Measurements from ENCODE around the gene PSMG2.

Gene PSMG2

DNA sequence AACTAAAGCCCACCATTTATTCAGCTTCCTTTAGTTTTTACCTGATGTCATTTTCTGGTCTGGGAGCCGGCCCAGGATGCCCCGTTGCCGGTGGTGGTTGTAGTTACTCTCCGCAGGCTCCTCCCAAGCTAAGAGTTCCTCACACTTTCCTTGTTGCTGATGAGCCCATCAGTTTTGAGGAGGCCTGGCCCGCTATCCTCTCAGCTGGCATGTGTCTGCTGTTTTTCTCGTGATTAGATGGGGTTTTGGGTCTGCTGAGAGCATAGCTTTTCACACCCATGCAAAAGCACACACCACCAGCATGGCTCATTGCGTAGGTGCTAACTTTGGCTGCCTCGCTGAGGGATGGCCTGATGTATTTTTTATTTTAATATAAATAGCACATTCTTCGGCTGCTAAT lies 72.1 kb downstream of the PSMG2 start:
- H3K4me3 ChIP-seq (ENCODE audit: low read depth in 1 of 2, low read length in 2 of 2) = peak overlapping the region; percentile 72 to 94
- H3K9me3 ChIP-seq (ENCODE audit: insufficient read depth, low read length, severe bottlenecking) = peaks cover 6% of the 10 kb centered on the region
- no peaks in the 10 kb centered on the region for H3K27me3 ChIP-seq (ENCODE audit: insufficient read depth, low read length, poor library complexity)
- H3K36me3 ChIP-seq (ENCODE audit: insufficient read depth, low read length) = peaks cover 39% of the 10 kb centered on the region
- peak overlapping the region; percentile 58 for H3K4me2 ChIP-seq (ENCODE audit: insufficient read depth, low read length)
- H3K9ac ChIP-seq (ENCODE audit: low read depth, low read length) = peak overlapping the region; percentile 80
- TF ChIP-seq EZH2 (IDR thresholded peaks at IDR 0.05; ENCODE audit: borderline replicate concordance, low read depth, low read length, severe bottlenecking) = no peak
- TF ChIP-seq, protein P1, sequence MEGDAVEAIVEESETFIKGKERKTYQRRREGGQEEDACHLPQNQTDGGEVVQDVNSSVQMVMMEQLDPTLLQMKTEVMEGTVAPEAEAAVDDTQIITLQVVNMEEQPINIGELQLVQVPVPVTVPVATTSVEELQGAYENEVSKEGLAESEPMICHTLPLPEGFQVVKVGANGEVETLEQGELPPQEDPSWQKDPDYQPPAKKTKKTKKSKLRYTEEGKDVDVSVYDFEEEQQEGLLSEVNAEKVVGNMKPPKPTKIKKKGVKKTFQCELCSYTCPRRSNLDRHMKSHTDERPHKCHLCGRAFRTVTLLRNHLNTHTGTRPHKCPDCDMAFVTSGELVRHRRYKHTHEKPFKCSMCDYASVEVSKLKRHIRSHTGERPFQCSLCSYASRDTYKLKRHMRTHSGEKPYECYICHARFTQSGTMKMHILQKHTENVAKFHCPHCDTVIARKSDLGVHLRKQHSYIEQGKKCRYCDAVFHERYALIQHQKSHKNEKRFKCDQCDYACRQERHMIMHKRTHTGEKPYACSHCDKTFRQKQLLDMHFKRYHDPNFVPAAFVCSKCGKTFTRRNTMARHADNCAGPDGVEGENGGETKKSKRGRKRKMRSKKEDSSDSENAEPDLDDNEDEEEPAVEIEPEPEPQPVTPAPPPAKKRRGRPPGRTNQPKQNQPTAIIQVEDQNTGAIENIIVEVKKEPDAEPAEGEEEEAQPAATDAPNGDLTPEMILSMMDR (IDR thresholded peaks at IDR 0.05; ENCODE audit: borderline replicate concordance, extremely low read depth, low read length, poor library complexity, severe bottlenecking) = no peak
- H3K27ac ChIP-seq (ENCODE audit: low read length) = peak overlapping the region; percentile 94
- peak; percentile 65 for DNase-seq
- H3K4me1 ChIP-seq (ENCODE audit: insufficient read depth, low read length) = peaks cover 38% of the 10 kb centered on the region
- H2AFZ ChIP-seq (ENCODE audit: low read depth, low read length) = peak overlapping the region; percentile 65
- H4K20me1 ChIP-seq (ENCODE audit: insufficient read depth, low read length) = peaks cover 34% of the 10 kb centered on the region
- H3K79me2 ChIP-seq (ENCODE audit: insufficient read depth, low read length) = peaks cover 63% of the 10 kb centered on the region
- ATAC-seq (ENCODE audit: insufficient read depth, low read depth) = peak; percentile 38

Data from DND-41 (cell line).